ENCODE results near the gene FAM111B. TPM values are rescaled to one million over a fixed set of nuclear protein-coding genes. Genes with fewer than 3 reads are reported as not detected.
"Not testable (repeated sequence)": the region's sequence is repeated elsewhere in the genome, so short reads cannot be mapped to it uniquely, and the experiment has no call there.

FAM111B gene
- 1 to 10 TPM; 1.8 to 6.0 (median 4.7) TPM for total RNA-seq

GRCh38 chr11:59106363-59107336, at the start of gene FAM111B:
FAM111B (plus strand) TSS chr11:59107237; CDS start chr11:59109626, 2,389 bp downstream.
- TF ChIP-seq CTCF (IDR thresholded peaks at IDR 0.05) (peak in 2 of 6 experiments; percentile 18 to 30), POLR2A (IDR thresholded peaks at IDR 0.05) (peak; percentile 16 to 21)
- Histone ChIP-seq H3K4me1 (peaks cover 0 to 13% (median 8%) of the 10 kb centered on the region in 4 donors), H3K27ac (peak within 1 kb of the TSS; percentile 47 to 74 (median 64)), H3K4me3 (peak within 1 kb of the TSS; percentile 41 to 67 (median 61)), H3K27me3 (no peaks in the 10 kb centered on the region), H3K36me3 (no peaks in the 10 kb centered on the region), H3K9me3 (no peaks in the 10 kb centered on the region)
- peak; percentile 69 to 93 (median 89) for DNase-seq

GRCh38 chr11:59058120-59059033, 48.7 kb upstream of the FAM111B start:
- TF ChIP-seq CTCF (IDR thresholded peaks at IDR 0.05) = peak; percentile 85 to 93 (median 89)
- not testable (repeated sequence) for H3K27me3 ChIP-seq, H3K9me3 ChIP-seq, H3K36me3 ChIP-seq
- peak; percentile 91 to 95 (median 92) for DNase-seq
- Histone ChIP-seq H3K27ac (peak overlapping the region in 1 of 4 donors; percentile 75), H3K4me3 (peak overlapping the region; percentile 33 to 48 (median 38)), H3K4me1 (peaks cover 0 to 10% (median 0%) of the 10 kb centered on the region in 4 donors)

- not testable (repeated sequence) for H3K4me3 ChIP-seq, H3K27me3 ChIP-seq, H3K36me3 ChIP-seq, DNase-seq, H3K9me3 ChIP-seq, H3K27ac ChIP-seq
- H3K4me1 ChIP-seq = peaks cover 0 to 10% (median 0%) of the 10 kb centered on the region in 4 donors
Measured at GRCh38 chr11:59060096-59060495, 46.9 kb upstream of the FAM111B start.

GRCh38 chr11:59062602-59063529, 44.2 kb upstream of the FAM111B start:
- Histone ChIP-seq H3K27me3 (no peaks in the 10 kb centered on the region), H3K4me1 (peaks cover 0 to 8% (median 0%) of the 10 kb centered on the region in 4 donors), H3K9me3 (no peaks in the 10 kb centered on the region), H3K4me3 (no peak overlapping the region), H3K36me3 (no peaks in the 10 kb centered on the region), H3K27ac (no peak overlapping the region)
- no peak for DNase-seq
- TF ChIP-seq POLR2A (IDR thresholded peaks at IDR 0.05) (no peak), CTCF (IDR thresholded peaks at IDR 0.05) (no peak)

GRCh38 chr11:59063996-59064727, 42.9 kb upstream of the FAM111B start:
- H3K36me3 ChIP-seq, DNase-seq, H3K27ac ChIP-seq, H3K9me3 ChIP-seq, H3K4me1 ChIP-seq, H3K27me3 ChIP-seq, H3K4me3 ChIP-seq: not testable (repeated sequence)

Measured in Peyer's patch (tissue), 4 donors.